ACC112 (cell line): ENCODE measurements around the gene CROT.

ENCODE experiments used
- H2AFZ ChIP-seq: fragments of 200-600 bp; sonication (generic); one replicate; pipeline ENCODE4 v1.6.0; 2017; ENCODE audit warnings: antibody characterized with exemption, low read length; ENCODE audit not compliant: unreplicated experiment
- H3K27ac ChIP-seq: fragments of 200-600 bp; sonication (generic); 2 replicates; pipeline ENCODE4 v1.5.1; 2014; ENCODE audit warnings: low read depth, mild to moderate bottlenecking, antibody characterized with exemption, low read length, moderate library complexity
- H3K27me3 ChIP-seq: fragments of 200-600 bp; sonication (generic); 2 replicates; pipeline ENCODE4 v1.6.1; 2014; ENCODE audit warnings: mild to moderate bottlenecking, antibody characterized with exemption, low read length, moderate library complexity, mixed read lengths; ENCODE audit not compliant: insufficient read depth
- H3K36me3 ChIP-seq: fragments of 200-600 bp; sonication (generic); 2 replicates; pipeline ENCODE4 v1.6.1; 2016; ENCODE audit warnings: mild to moderate bottlenecking, antibody characterized with exemption, low read length, moderate library complexity, mixed read lengths; ENCODE audit not compliant: insufficient read depth
- H3K4me1 ChIP-seq: fragments of 200-600 bp; sonication (generic); one replicate; pipeline ENCODE4 v1.6.1; 2016; ENCODE audit warnings: low read length, mixed read lengths; ENCODE audit not compliant: insufficient read depth, unreplicated experiment, control insufficient read depth
- H3K4me3 ChIP-seq: fragments of 200-600 bp; sonication (generic); 2 replicates; pipeline ENCODE4 v1.5.1; 2014; ENCODE audit warnings: mild to moderate bottlenecking, low read depth, low read length
- H3K79me2 ChIP-seq: fragments of 200-600 bp; sonication (generic); one replicate; pipeline ENCODE4 v1.6.0; 2016; ENCODE audit warnings: low read length; ENCODE audit not compliant: control insufficient read depth, unreplicated experiment, insufficient read depth

Gene CROT

DNA sequence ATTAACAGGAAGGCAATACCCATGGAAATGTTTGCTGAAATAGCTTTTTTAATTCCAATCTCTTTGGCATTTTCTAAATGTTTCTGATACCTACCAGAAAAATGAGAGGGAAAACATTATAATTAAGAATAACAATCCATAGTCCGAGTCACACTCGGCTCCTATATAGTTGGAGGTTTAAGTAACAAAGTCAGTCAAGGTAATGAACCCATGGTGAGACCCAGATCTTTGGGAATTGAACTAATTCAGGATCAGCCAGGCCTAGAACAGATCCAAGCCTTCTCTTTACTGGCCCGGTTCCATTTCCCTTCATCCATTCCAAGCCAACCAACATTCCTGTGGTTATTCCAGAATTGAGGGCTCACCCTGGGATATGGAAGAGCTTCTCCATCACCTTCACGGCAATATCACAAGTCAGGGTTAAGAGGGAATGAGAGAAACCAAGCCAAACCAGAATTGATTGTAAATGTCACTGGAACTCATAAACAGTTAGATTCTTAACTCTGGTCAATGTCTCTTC lies 101.7 kb downstream of the CROT start:
- Histone ChIP-seq H3K27me3 (peaks cover 13% of the 10 kb centered on the region), H2AFZ (no peak overlapping the region), H3K79me2 (no peaks in the 10 kb centered on the region), H3K27ac (no peak overlapping the region), H3K36me3 (no peaks in the 10 kb centered on the region), H3K4me3 (no peak overlapping the region), H3K4me1 (no peaks in the 10 kb centered on the region)

DNA sequence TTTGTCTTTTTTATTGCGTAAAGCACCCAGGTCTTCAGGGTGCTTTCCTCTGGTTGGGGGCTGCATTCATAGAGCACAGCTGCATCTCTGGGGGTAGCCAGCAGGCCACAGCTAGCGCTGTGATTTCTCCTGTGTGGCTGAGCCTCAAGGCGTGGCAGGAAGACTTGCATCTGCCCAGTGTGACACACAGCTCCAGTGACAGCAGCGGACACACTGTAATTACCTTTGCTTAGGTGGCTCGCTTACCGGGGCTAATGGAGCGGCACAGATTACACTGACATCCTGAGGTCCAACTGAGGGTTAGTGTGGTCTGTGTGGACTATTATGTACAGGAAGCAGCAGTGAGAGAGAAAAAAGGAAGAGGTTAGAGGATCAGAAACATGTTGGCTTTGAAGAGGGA lies 102.9 kb downstream of the CROT start:
- H3K4me1 ChIP-seq: no peaks in the 10 kb centered on the region
- H3K79me2 ChIP-seq: no peaks in the 10 kb centered on the region
- peaks cover 7% of the 10 kb centered on the region for H3K27me3 ChIP-seq
- H3K4me3 ChIP-seq: no peak overlapping the region
- H2AFZ ChIP-seq: no peak overlapping the region
- no peak overlapping the region for H3K27ac ChIP-seq
- H3K36me3 ChIP-seq: no peaks in the 10 kb centered on the region
